ENCODE data around the gene NUAK2. TPM values are rescaled to one million over a fixed set of nuclear protein-coding genes. Genes with fewer than 3 reads are reported as not detected.

Gene NUAK2
- total and polyA plus RNA-seq, 2 donors (not counting 3 experiments of a cell fraction or from before 2014, with no cell fraction given), result 1.8 to 2.5 TPM

DNA sequence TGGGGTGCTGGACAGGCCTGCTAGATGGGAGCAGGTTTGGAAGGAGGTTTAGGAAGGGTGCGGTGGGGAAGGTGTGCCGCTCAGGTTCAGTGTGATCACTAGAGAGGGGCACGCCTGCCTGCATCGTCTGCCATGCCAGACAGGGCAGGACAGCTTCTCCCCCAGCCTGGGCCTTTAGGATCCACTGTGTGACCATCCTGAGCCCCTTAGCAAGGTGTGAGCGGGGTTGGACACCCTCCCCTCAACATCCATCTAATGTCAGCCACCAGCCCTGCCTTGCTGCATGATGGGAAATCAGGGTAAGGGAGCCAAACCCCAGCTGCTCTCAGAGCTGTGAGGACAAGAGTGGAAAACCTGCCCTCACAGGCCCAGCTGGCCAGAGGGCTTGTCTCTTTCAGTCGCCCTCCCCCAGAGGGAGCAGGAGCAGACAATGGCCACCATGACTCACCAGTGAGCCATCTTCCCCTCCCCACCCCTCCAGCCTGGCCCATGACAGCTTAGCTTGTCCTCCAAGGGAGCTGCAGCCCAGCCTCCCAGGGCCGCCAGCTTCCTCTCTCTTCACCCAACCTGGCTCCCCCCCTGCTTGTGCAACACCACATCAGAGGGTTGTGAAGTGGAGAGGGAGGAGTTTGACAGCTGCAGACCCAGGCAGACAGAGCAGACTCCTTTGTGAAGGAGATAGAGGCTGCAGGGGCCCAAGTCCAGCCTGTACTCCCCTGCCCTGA lies 37.0 kb downstream of the NUAK2 start:
- Histone ChIP-seq H4K20me1 (replicated peaks; ENCODE audit: control insufficient read depth, extremely low read depth, insufficient read depth, low read length) (no peaks in the 10 kb centered on the region), H3K79me2 (ENCODE audit: control insufficient read depth, insufficient read depth, low read length) (no peaks in the 10 kb centered on the region), H3K9me1 (replicated peaks; ENCODE audit: control insufficient read depth, extremely low read depth, insufficient read depth, low read length) (no peaks in the 10 kb centered on the region), H3K4me3 (replicated peaks in 1 of 3; ENCODE audit: insufficient read depth in 1 of 3, low read depth in 1 of 3, low read length in 3 of 3) (no peak overlapping the region), H3K4me1 (ENCODE audit: control insufficient read depth, extremely low read depth, insufficient read depth, low read length) (peaks cover 34% of the 10 kb centered on the region), H2AFZ (ENCODE audit: low read depth, low read length) (peak overlapping the region; percentile 14), H3K9me3 (replicated peaks; ENCODE audit: control insufficient read depth, insufficient read depth, low read length) (no peaks in the 10 kb centered on the region), H3K4me2 (ENCODE audit: insufficient read depth, low read length) (peak overlapping the region; percentile 12), H3K27me3 (ENCODE audit: control insufficient read depth in 2 of 2, insufficient read depth in 2 of 2, low read length in 2 of 2) (no peaks in the 10 kb centered on the region), H3K9ac (replicated peaks; ENCODE audit: extremely low read depth, insufficient read depth, low read length) (no peak overlapping the region), H3K27ac (ENCODE audit: insufficient read depth, low read depth, low read length) (peak overlapping the region; percentile 45), H3K36me3 (ENCODE audit: control insufficient read depth in 2 of 2, extremely low read depth in 1 of 2, insufficient read depth in 2 of 2, low read length in 2 of 2) (no peaks in the 10 kb centered on the region)
- no TSS peak for BruUV-seq (replicated peaks)
- peak; percentile 95 for DNase-seq (ENCODE audit: low read depth, low spot score)
- TF ChIP-seq MYC (IDR thresholded peaks at IDR 0.05; ENCODE audit: low read depth, low read length) (peak; percentile 38), EZH2 (IDR thresholded peaks at IDR 0.05; ENCODE audit: borderline replicate concordance, low read depth, low read length, severe bottlenecking) (no peak), FOS (IDR thresholded peaks at IDR 0.05; ENCODE audit: borderline replicate concordance, insufficient read depth, low read length) (peak; percentile 97), JUN (IDR thresholded peaks at IDR 0.05; ENCODE audit: borderline replicate concordance, insufficient read depth, insufficient read length, low read depth) (peak; percentile 84), GATA2 (IDR thresholded peaks at IDR 0.05; ENCODE audit: insufficient read depth, insufficient read length, low read depth, low read length) (no peak), POLR2AphosphoS5 (IDR thresholded peaks at IDR 0.05; ENCODE audit: insufficient read depth, low read depth, low read length) (peak; percentile 67), POLR2A (IDR thresholded peaks at IDR 0.05; ENCODE audit: low read depth, low read length) (peak; percentile 33)
- TF ChIP-seq, protein P1, sequence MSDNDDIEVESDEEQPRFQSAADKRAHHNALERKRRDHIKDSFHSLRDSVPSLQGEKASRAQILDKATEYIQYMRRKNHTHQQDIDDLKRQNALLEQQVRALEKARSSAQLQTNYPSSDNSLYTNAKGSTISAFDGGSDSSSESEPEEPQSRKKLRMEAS (IDR thresholded peaks at IDR 0.05; ENCODE audit: insufficient read depth, insufficient read length), result no peak
- TF ChIP-seq, protein P2, sequence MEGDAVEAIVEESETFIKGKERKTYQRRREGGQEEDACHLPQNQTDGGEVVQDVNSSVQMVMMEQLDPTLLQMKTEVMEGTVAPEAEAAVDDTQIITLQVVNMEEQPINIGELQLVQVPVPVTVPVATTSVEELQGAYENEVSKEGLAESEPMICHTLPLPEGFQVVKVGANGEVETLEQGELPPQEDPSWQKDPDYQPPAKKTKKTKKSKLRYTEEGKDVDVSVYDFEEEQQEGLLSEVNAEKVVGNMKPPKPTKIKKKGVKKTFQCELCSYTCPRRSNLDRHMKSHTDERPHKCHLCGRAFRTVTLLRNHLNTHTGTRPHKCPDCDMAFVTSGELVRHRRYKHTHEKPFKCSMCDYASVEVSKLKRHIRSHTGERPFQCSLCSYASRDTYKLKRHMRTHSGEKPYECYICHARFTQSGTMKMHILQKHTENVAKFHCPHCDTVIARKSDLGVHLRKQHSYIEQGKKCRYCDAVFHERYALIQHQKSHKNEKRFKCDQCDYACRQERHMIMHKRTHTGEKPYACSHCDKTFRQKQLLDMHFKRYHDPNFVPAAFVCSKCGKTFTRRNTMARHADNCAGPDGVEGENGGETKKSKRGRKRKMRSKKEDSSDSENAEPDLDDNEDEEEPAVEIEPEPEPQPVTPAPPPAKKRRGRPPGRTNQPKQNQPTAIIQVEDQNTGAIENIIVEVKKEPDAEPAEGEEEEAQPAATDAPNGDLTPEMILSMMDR (IDR thresholded peaks at IDR 0.05; ENCODE audit: extremely low read depth in 1 of 2, insufficient read depth in 1 of 2, low read depth in 1 of 2, low read length in 2 of 2), result peak in 1 of 2 donors; percentile 9
- ChIA-PET CTCF (interaction anchor here (0.8 to 17.5 kb wide), 10 partner anchors 9 to 374 kb away, joined by 3 to 1536 read pairs (median 6); partner anchors contain the start of gene NUAK2), POLR2A (interaction anchor here (0.6 to 1.6 kb wide), 6 partner anchors 10 to 36 kb away, joined by 3 to 7 read pairs (median 6); partner anchors contain the start of gene NUAK2)
- intact Hi-C loops (cut with micrococcal nuclease) (loop anchor here (1.0 kb wide), 3 partner anchors 10 to 37 kb away; partner anchors contain the start of gene NUAK2), dilution Hi-C loops (cut with MboI; ENCODE audit: extremely low pct_ligation_motif_present, low sequenced_read_pairs) (no loop called here)
- peak; percentile 99 for FAIRE-seq
